AG09309 (cell line): Measurements from ENCODE around the gene PGAM1.
"Not testable (repeated sequence)": the region's sequence is repeated elsewhere in the genome, so short reads cannot be mapped to it uniquely, and the experiment has no call there.

ENCODE experiments used
- DNase-seq: peaks from one replicate; pipeline ENCODE4 v3.0.0-alpha.2; 2010; ENCODE audit warnings: low read depth
- H3K4me3 ChIP-seq: 2 replicates; pipeline ENCODE4 v1.5.1; 2011; ENCODE audit warnings: mild to moderate bottlenecking, low read depth, low read length, moderate library complexity; ENCODE audit not compliant: control insufficient read depth
- TF ChIP-seq, protein P1 (sequence below): IDR thresholded peaks from 2 replicates; pipeline ENCODE4 v1.5.1; 2011; ENCODE audit warnings: mild to moderate bottlenecking, low read depth, low read length, inconsistent platforms; ENCODE audit not compliant: insufficient read depth, control insufficient read depth; ENCODE audit errors: missing control alignments

PGAM1 gene

DNA sequence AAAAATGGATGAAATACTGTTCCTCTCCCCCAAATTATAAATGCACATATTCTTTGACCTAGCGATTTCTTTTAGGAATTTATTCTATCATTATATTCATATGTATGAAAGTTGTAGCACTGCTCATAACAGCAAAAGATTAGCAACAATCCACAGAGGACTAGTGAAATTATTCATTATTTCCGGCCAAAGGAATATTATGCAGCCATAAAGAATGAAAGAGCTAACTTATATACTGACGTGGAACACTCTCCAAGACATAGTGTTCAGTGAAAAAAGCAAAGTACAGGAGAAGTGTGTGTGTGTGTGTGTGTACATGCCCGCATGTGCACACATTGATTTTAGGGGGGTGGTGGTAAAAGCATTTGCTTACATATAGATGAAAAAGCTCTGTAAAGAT, 48.9 kb downstream of the PGAM1 start:
- no peak overlapping the region for H3K4me3 ChIP-seq
- DNase-seq: no peak
- TF ChIP-seq, protein P1, sequence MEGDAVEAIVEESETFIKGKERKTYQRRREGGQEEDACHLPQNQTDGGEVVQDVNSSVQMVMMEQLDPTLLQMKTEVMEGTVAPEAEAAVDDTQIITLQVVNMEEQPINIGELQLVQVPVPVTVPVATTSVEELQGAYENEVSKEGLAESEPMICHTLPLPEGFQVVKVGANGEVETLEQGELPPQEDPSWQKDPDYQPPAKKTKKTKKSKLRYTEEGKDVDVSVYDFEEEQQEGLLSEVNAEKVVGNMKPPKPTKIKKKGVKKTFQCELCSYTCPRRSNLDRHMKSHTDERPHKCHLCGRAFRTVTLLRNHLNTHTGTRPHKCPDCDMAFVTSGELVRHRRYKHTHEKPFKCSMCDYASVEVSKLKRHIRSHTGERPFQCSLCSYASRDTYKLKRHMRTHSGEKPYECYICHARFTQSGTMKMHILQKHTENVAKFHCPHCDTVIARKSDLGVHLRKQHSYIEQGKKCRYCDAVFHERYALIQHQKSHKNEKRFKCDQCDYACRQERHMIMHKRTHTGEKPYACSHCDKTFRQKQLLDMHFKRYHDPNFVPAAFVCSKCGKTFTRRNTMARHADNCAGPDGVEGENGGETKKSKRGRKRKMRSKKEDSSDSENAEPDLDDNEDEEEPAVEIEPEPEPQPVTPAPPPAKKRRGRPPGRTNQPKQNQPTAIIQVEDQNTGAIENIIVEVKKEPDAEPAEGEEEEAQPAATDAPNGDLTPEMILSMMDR: no peak

- DNase-seq: peak; percentile 66
- no peak overlapping the region for H3K4me3 ChIP-seq
- TF ChIP-seq, protein P1: no peak
Measured at GRCh38 chr10:97475936-97476594, 50.1 kb downstream of the PGAM1 start.

GRCh38 chr10:97479410-97479809, 53.4 kb downstream of the PGAM1 start:
- H3K4me3 ChIP-seq, DNase-seq: not testable (repeated sequence)

GRCh38 chr10:97479939-97480338, 53.9 kb downstream of the PGAM1 start:
- TF ChIP-seq, protein P1: no peak
- no peak for DNase-seq
- H3K4me3 ChIP-seq: no peak overlapping the region

- no peak overlapping the region for H3K4me3 ChIP-seq
- DNase-seq: no peak
- TF ChIP-seq, protein P1: no peak
Measured at GRCh38 chr10:97481071-97481470, 55.1 kb downstream of the PGAM1 start.

DNA sequence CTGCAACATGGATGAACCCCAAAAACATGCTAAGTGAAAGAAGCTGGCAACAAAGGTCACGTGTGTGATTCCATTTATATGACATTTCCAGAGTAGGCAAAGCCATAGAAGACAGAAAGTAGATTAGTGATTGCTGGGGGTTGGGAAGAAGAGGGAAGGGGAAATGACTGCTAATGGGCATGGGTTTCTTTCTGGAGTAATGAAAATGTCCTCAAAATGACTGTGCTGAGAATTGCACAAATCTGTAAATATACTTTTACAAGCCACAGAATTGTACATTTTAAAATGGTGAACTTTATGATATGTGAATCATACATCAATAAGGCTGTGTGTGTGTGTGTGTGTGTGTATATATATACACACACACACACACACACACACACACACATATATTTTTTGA, 56.4 kb downstream of the PGAM1 start:
- TF ChIP-seq, protein P1: no peak
- no peak for DNase-seq
- no peak overlapping the region for H3K4me3 ChIP-seq
